ENCODE results near the gene ACBD4. TPM values are rescaled to one million over a fixed set of nuclear protein-coding genes. Genes with fewer than 3 reads are reported as not detected.

The ACBD4 gene
- total and polyA plus RNA-seq, 10 of the 15 experiments (the other 5 are each of a cell fraction or from before 2014, with no cell fraction given): 0.20 to 13.8 (median 6.9) TPM

DNA sequence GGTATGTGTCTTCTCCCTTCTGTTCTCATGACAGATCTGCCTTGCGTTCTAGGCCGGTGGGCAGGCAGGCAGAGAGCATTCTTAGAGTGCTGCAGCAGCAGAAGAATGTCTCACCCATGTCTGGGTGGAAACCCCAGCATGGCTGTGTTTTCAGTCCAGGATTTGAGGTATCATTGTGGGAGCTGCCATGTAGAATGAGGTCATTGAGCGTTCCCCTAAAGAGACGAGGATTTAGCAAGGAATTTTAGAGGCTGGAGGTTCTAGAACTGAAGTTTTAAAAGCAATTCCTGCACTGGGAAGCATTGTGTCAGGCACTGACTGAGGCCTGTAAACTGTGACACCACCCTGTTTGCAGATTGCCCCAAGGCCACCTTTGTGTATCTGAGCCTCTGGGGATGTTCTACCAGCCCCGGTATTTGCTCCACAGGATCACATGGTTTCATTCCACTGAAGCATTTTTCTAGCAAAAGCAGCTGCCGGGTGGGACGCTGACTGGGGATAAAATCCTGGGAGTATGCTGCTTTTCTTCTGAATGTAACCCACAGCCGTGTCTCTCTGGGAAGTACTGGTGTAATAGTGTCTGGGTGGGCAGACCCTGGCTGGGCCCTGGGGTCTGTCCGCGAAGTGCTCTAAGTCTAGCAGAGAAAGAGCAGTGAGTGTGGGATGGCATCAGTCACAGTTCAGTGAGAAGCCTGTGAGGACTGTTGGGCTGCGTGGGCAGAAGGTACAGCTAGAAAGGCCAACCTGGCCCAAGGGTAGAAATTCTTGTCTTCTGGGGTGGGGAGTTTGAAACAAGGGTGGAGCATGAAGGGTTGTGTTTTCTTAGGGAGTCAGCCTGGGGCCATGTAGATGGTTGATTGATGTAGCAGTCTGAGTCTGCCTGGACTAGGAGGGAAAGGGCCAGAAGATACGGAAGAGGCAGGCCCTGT, 33.3 kb upstream of the ACBD4 start:
- H3K4me2 ChIP-seq (ENCODE audit: control insufficient read depth, insufficient read depth): no peak overlapping the region
- no peak for ATAC-seq
- intact Hi-C loops (cut with micrococcal nuclease; ENCODE audit: unreplicated experiment): no loop called here
- RAD21 ChIA-PET (ENCODE audit: unreplicated experiment): no interaction called here
- no peaks in the 10 kb centered on the region for H3K79me2 ChIP-seq (ENCODE audit: control insufficient read depth, insufficient read depth, low read length)
- H3K36me3 ChIP-seq (ENCODE audit: control insufficient read depth in 2 of 2, insufficient read depth in 2 of 2, low read length in 1 of 2): peaks cover 52 to 58% of the 10 kb centered on the region in 2 experiments
- BruUV-seq (replicated peaks): no TSS peak
- no peak for FAIRE-seq
- 95% methylated on average over 12 of the region's 12 CpGs for WGBS (ENCODE audit: insufficient coverage, insufficient replicate concordance, low lambda C conversion rate, missing lambda C conversion rate)
- H3K9me3 ChIP-seq (replicated peaks; ENCODE audit: control insufficient read depth, insufficient read depth, low read length): no peaks in the 10 kb centered on the region
- peaks cover under 1% of the 10 kb centered on the region; the same call in 1 of the 2 replicates for H4K20me1 ChIP-seq (ENCODE audit: control insufficient read depth, insufficient read depth)
- H3K27ac ChIP-seq (ENCODE audit: control insufficient read depth, insufficient read depth): no peak overlapping the region
- TF ChIP-seq EP300 (IDR thresholded peaks at IDR 0.05; ENCODE audit: borderline replicate concordance in 1 of 2, control insufficient read depth in 1 of 2, low read depth in 2 of 2, low read length in 2 of 2) (no peak), POLR2A (IDR thresholded peaks at IDR 0.05; ENCODE audit: low read depth, low read length) (peak; percentile 26; the same call in 1 of the 2 replicates), KLF5 (IDR thresholded peaks at IDR 0.05; ENCODE audit: partially characterized antibody) (no peak)
- H3K4me1 ChIP-seq (ENCODE audit: control insufficient read depth, insufficient read depth, low read length): no peaks in the 10 kb centered on the region
- in situ Hi-C loops (cut with MboI): loop anchor here (10.0 kb wide), 1 partner anchor 177 kb away; no protein-coding TSS in a partner anchor
- H2AFZ ChIP-seq (ENCODE audit: control insufficient read depth, low read depth, low read length): no peak overlapping the region
- DNase-seq (ENCODE audit: low read depth, low spot score): no peak
- no peak overlapping the region for H3K9ac ChIP-seq (ENCODE audit: control insufficient read depth, insufficient read depth, low read length)
- CTCF ChIA-PET: interaction anchor here (1.0 to 1.7 kb wide), 2 partner anchors 96 to 182 kb away, joined by 3 to 5 read pairs; no protein-coding TSS in a partner anchor
- H3K4me3 ChIP-seq: no peak overlapping the region
- POLR2A ChIA-PET: no interaction called here
- no peaks in the 10 kb centered on the region for H3K27me3 ChIP-seq (replicated peaks in 1 of 2; ENCODE audit: control insufficient read depth in 2 of 2, insufficient read depth in 2 of 2, low read length in 1 of 2)
- SMC1A ChIA-PET (ENCODE audit: uncharacterized antibody, unreplicated experiment): interaction anchor here (7.0 kb wide), 1 partner anchor 182 kb away, joined by 38 read pairs; no protein-coding TSS in a partner anchor

DNA sequence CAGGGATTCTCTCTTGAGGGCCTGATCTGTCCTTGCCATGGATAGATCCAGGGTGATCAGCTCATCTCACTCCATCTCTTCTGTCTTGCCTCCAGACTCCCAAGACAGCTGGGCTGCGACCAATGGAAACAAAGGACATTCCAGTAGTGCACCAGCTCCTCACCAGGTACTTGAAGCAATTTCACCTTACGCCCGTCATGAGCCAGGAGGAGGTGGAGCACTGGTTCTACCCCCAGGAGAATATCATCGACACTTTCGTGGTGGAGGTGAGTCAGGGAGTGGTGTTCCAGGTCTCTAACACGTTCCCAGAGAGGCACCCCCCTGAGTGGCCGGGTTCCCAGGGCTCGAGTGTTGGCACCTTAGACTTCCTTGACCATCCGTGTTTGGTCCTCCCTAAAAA, 32.6 kb upstream of the ACBD4 start:
- no TSS peak for BruUV-seq (replicated peaks)
- H3K36me3 ChIP-seq (ENCODE audit: control insufficient read depth in 2 of 2, insufficient read depth in 2 of 2, low read length in 1 of 2): peaks cover 55 to 61% of the 10 kb centered on the region in 2 experiments
- SMC1A ChIA-PET (ENCODE audit: uncharacterized antibody, unreplicated experiment): no interaction called here
- no peak overlapping the region for H3K27ac ChIP-seq (ENCODE audit: control insufficient read depth, insufficient read depth)
- in situ Hi-C loops (cut with MboI) (loop anchor here (10.0 kb wide), 1 partner anchor 178 kb away; no protein-coding TSS in a partner anchor), intact Hi-C loops (cut with micrococcal nuclease; ENCODE audit: unreplicated experiment) (no loop called here)
- FAIRE-seq (no peak), DNase-seq (ENCODE audit: low read depth, low spot score) (no peak), ATAC-seq (no peak)
- TF ChIP-seq HDAC6 (IDR thresholded peaks at IDR 0.05; ENCODE audit: unreplicated experiment): no peak
- TF ChIP-seq ZBED1 (IDR thresholded peaks at IDR 0.05; ENCODE audit: borderline replicate concordance): no peak
- no peaks in the 10 kb centered on the region for H3K4me1 ChIP-seq (ENCODE audit: control insufficient read depth, insufficient read depth, low read length)
- POLR2A ChIA-PET: no interaction called here
- no peak overlapping the region for H3K4me2 ChIP-seq (ENCODE audit: control insufficient read depth, insufficient read depth)
- no peak overlapping the region for H3K4me3 ChIP-seq
- H3K9ac ChIP-seq (ENCODE audit: control insufficient read depth, insufficient read depth, low read length): no peak overlapping the region
- H3K27me3 ChIP-seq (replicated peaks in 1 of 2; ENCODE audit: control insufficient read depth in 2 of 2, insufficient read depth in 2 of 2, low read length in 1 of 2): no peaks in the 10 kb centered on the region
- no peak overlapping the region for H2AFZ ChIP-seq (ENCODE audit: control insufficient read depth, low read depth, low read length)
- H3K79me2 ChIP-seq (ENCODE audit: control insufficient read depth, insufficient read depth, low read length): no peaks in the 10 kb centered on the region
- H4K20me1 ChIP-seq (ENCODE audit: control insufficient read depth, insufficient read depth): peaks cover 3% of the 10 kb centered on the region; the same call in 1 of the 2 replicates
- CTCF ChIA-PET: interaction anchor here (1.0 to 1.7 kb wide), 2 partner anchors 95 to 183 kb away, joined by 3 to 5 read pairs; no protein-coding TSS in a partner anchor
- H3K9me3 ChIP-seq (replicated peaks; ENCODE audit: control insufficient read depth, insufficient read depth, low read length): no peaks in the 10 kb centered on the region
- WGBS (ENCODE audit: insufficient coverage, insufficient replicate concordance, low lambda C conversion rate, missing lambda C conversion rate): 91% methylated on average over 9 of the region's 9 CpGs
- RAD21 ChIA-PET (ENCODE audit: unreplicated experiment): no interaction called here

Measured in GM12878 (cell line).